ENCODE results near the gene DHRS2. TPM values are rescaled to one million over a fixed set of nuclear protein-coding genes. Genes with fewer than 3 reads are reported as not detected.

Gene DHRS2
- polyA plus RNA-seq, 1 donor (not counting 4 experiments of a cell fraction or from before 2014, with no cell fraction given), result 0.14 TPM

DNA sequence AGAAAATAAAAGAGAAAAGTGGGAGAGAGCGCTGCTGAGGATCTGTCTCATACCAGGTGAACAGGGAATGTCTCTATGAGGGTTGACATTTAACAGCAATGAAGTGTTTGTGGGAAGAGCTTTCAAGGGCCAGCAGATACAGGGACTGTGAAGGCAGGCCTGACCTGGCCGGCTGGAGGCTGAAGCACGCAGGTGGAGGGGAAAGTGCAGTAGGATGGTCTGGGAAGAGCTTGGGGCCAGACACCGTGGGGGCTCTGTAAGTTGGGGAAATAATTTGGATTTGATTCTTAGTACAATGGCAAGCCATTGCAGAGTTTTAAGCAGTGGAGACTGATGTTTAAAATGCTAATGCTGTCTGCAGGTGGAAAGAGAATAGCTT, 23.8 kb upstream of the DHRS2 start:
- dilution Hi-C loops (cut with MboI; ENCODE audit: extremely low pct_ligation_motif_present, low sequenced_read_pairs), result no loop called here
- FAIRE-seq (no peak), DNase-seq (ENCODE audit: low read depth, low spot score) (no peak)
- Histone ChIP-seq H4K20me1 (ENCODE audit: control insufficient read depth, extremely low read depth, insufficient read depth, low read length) (no peaks in the 10 kb centered on the region), H2AFZ (ENCODE audit: control insufficient read depth, low read length) (no peak overlapping the region), H3K4me1 (ENCODE audit: control insufficient read depth, extremely low read depth, insufficient read depth, low read length) (no peaks in the 10 kb centered on the region), H3K9me3 (ENCODE audit: control insufficient read depth, low read depth, low read length) (no peaks in the 10 kb centered on the region), H3K9me1 (ENCODE audit: control insufficient read depth, extremely low read depth, insufficient read depth, low read length) (no peaks in the 10 kb centered on the region), H3K27me3 (ENCODE audit: control insufficient read depth, extremely low read depth, insufficient read depth, low read length) (peaks cover 4% of the 10 kb centered on the region), H3K4me2 (ENCODE audit: control insufficient read depth, extremely low read depth, insufficient read depth, low read depth, low read length) (no peak overlapping the region), H3K36me3 (ENCODE audit: control insufficient read depth in 2 of 2, extremely low read depth in 1 of 2, insufficient read depth in 2 of 2, low read length in 2 of 2) (no peaks in the 10 kb centered on the region), H3K9ac (ENCODE audit: control insufficient read depth, extremely low read depth, insufficient read depth, low read length) (no peak overlapping the region), H3K4me3 (ENCODE audit: control insufficient read depth in 2 of 3, extremely low read depth in 1 of 3, insufficient read depth in 2 of 3, low read depth in 1 of 3, low read length in 3 of 3) (no peak overlapping the region), H3K79me2 (ENCODE audit: control insufficient read depth, insufficient read depth, low read length) (no peaks in the 10 kb centered on the region), H3K27ac (ENCODE audit: control insufficient read depth, insufficient read depth, low read length) (no peak overlapping the region)
- TF ChIP-seq, protein P1, sequence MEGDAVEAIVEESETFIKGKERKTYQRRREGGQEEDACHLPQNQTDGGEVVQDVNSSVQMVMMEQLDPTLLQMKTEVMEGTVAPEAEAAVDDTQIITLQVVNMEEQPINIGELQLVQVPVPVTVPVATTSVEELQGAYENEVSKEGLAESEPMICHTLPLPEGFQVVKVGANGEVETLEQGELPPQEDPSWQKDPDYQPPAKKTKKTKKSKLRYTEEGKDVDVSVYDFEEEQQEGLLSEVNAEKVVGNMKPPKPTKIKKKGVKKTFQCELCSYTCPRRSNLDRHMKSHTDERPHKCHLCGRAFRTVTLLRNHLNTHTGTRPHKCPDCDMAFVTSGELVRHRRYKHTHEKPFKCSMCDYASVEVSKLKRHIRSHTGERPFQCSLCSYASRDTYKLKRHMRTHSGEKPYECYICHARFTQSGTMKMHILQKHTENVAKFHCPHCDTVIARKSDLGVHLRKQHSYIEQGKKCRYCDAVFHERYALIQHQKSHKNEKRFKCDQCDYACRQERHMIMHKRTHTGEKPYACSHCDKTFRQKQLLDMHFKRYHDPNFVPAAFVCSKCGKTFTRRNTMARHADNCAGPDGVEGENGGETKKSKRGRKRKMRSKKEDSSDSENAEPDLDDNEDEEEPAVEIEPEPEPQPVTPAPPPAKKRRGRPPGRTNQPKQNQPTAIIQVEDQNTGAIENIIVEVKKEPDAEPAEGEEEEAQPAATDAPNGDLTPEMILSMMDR (optimal IDR thresholded peaks at IDR 0.05 in 1 of 3, IDR thresholded peaks at IDR 0.05 in 1 of 3, conservative IDR thresholded peaks at IDR 0.05 in 1 of 3; ENCODE audit: extremely low read depth in 1 of 3, insufficient read depth in 2 of 3, low read length in 3 of 3), result no peak

DNA sequence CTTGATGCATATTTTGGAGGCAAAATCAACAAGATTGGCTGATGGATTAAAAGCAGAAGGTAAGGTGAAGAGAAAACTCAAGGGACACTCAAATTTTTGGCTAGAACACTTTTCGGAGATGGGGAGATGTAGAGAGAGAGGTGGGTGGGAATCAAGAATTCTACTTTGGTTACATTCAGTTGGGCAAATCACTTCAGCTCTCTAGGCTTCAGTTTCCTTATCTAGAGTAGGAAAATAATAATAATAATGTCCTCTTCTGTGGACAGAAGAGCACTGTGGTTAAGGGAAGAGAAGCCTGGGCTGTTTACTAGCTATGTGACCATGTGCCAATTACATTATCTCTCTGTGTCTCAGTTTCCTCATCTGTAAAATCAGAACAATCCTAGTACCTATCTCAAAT, 23.4 kb upstream of the DHRS2 start:
- Histone ChIP-seq H3K4me3 (ENCODE audit: control insufficient read depth in 2 of 3, extremely low read depth in 1 of 3, insufficient read depth in 2 of 3, low read depth in 1 of 3, low read length in 3 of 3) (no peak overlapping the region), H3K4me2 (ENCODE audit: control insufficient read depth, extremely low read depth, insufficient read depth, low read depth, low read length) (no peak overlapping the region), H3K79me2 (ENCODE audit: control insufficient read depth, insufficient read depth, low read length) (no peaks in the 10 kb centered on the region), H3K27me3 (ENCODE audit: control insufficient read depth, extremely low read depth, insufficient read depth, low read length) (peaks cover 4% of the 10 kb centered on the region), H3K9me1 (ENCODE audit: control insufficient read depth, extremely low read depth, insufficient read depth, low read length) (no peaks in the 10 kb centered on the region), H2AFZ (ENCODE audit: control insufficient read depth, low read length) (no peak overlapping the region), H3K4me1 (ENCODE audit: control insufficient read depth, extremely low read depth, insufficient read depth, low read length) (no peaks in the 10 kb centered on the region), H4K20me1 (ENCODE audit: control insufficient read depth, extremely low read depth, insufficient read depth, low read length) (no peaks in the 10 kb centered on the region), H3K36me3 (ENCODE audit: control insufficient read depth in 2 of 2, extremely low read depth in 1 of 2, insufficient read depth in 2 of 2, low read length in 2 of 2) (no peaks in the 10 kb centered on the region), H3K27ac (ENCODE audit: control insufficient read depth, insufficient read depth, low read length) (no peak overlapping the region), H3K9me3 (ENCODE audit: control insufficient read depth, low read depth, low read length) (no peaks in the 10 kb centered on the region), H3K9ac (ENCODE audit: control insufficient read depth, extremely low read depth, insufficient read depth, low read length) (no peak overlapping the region)
- FAIRE-seq (no peak), DNase-seq (ENCODE audit: low read depth, low spot score) (no peak)
- dilution Hi-C loops (cut with MboI; ENCODE audit: extremely low pct_ligation_motif_present, low sequenced_read_pairs), result no loop called here
- no peak for TF ChIP-seq EZH2 (IDR thresholded peaks at IDR 0.05; ENCODE audit: low read length)
- TF ChIP-seq, protein P1 (optimal IDR thresholded peaks at IDR 0.05 in 1 of 3, IDR thresholded peaks at IDR 0.05 in 1 of 3, conservative IDR thresholded peaks at IDR 0.05 in 1 of 3; ENCODE audit: extremely low read depth in 1 of 3, insufficient read depth in 2 of 3, low read length in 3 of 3), result no peak

Measured in keratinocyte (primary cell).